ENCODE results near the gene S100A6.
A peak's percentile ranks its signal among the peaks of the same experiment; 100 is the strongest.

S100A6 gene

DNA sequence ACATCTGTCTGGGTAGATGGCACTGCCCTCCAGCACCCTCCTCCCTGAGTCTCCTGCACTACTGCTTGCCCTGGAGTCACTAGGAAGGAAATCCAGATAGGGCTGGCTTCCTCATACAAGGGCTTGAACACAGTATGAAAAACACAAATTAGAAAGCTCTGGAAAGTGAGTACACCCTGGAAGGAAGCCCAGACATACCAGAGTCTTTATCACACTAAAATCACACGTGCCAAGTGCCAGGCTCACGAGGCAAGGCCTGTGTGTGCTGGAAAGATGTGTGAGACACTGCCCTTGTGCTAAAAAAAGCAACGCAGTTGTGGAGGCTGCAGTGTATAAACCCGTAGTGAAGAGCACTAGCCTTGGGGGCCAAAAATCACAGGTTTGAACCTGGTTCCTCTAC, 47.1 kb downstream of the S100A6 start:
- no peak overlapping the region for H3K4me3 ChIP-seq (ENCODE audit: low read depth, low read length)
- peak; percentile 26 for DNase-seq (ENCODE audit: low read depth)
- TF ChIP-seq, protein P1, sequence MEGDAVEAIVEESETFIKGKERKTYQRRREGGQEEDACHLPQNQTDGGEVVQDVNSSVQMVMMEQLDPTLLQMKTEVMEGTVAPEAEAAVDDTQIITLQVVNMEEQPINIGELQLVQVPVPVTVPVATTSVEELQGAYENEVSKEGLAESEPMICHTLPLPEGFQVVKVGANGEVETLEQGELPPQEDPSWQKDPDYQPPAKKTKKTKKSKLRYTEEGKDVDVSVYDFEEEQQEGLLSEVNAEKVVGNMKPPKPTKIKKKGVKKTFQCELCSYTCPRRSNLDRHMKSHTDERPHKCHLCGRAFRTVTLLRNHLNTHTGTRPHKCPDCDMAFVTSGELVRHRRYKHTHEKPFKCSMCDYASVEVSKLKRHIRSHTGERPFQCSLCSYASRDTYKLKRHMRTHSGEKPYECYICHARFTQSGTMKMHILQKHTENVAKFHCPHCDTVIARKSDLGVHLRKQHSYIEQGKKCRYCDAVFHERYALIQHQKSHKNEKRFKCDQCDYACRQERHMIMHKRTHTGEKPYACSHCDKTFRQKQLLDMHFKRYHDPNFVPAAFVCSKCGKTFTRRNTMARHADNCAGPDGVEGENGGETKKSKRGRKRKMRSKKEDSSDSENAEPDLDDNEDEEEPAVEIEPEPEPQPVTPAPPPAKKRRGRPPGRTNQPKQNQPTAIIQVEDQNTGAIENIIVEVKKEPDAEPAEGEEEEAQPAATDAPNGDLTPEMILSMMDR (IDR thresholded peaks at IDR 0.05; ENCODE audit: low read depth, low read length, missing control alignments): no peak
- in situ Hi-C loops (cut with HindIII; ENCODE audit: low sequenced_read_pairs): no loop called here

DNA sequence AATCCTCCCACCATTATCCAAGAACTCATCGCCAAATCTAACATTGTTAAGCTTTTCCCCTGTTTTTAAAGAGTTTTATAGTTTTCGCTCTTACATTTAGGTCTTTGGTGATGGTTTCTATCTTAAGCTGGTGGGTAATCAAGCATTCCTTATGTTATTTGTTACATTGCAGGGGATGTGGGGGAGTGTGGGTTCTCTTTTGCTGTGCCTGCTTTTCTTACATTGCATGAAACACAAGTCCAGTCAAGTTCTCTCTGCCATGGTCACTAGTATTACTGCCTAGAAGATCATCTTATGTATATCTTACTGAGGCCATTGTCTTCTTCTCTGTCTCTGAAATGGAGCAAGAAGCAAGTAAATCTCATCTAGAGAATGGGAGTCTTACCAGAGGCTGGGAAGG, 48.1 kb downstream of the S100A6 start:
- DNase-seq (ENCODE audit: low read depth): no peak
- TF ChIP-seq, protein P1 (IDR thresholded peaks at IDR 0.05; ENCODE audit: low read depth, low read length, missing control alignments): no peak
- no peak overlapping the region for H3K4me3 ChIP-seq (ENCODE audit: low read depth, low read length)
- in situ Hi-C loops (cut with HindIII; ENCODE audit: low sequenced_read_pairs): no loop called here

DNA sequence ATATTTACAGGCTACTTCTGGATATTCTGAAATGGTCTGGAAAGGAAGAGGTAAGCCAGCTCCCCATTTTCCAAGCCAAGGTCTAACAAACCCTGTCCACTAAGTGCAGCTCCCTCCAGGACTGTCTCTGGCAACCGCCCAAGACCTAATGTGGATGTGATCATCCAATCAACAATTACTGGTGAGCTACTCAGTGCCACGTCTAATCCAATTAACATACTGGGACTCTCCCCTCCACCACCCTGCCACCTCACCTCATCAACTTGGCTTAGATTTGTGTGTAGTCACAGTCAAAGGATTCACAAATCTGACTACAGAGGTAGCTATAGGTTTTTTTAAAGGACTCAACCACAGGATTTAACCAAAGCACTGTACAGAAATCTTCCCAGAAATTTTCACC, 49.9 kb downstream of the S100A6 start:
- TF ChIP-seq, protein P1 (IDR thresholded peaks at IDR 0.05; ENCODE audit: low read depth, low read length, missing control alignments): no peak
- H3K4me3 ChIP-seq (ENCODE audit: low read depth, low read length): no peak overlapping the region
- in situ Hi-C loops (cut with HindIII; ENCODE audit: low sequenced_read_pairs): no loop called here
- no peak for DNase-seq (ENCODE audit: low read depth)

Measured in astrocyte of the cerebellum (primary cell).